WTC11 (cell line): ENCODE measurements around the gene MRPS17. TPM values are rescaled to one million over a fixed set of nuclear protein-coding genes. Genes with fewer than 3 reads are reported as not detected.

Experiments used
- ATAC-seq: fragments of 200-7000 bp; cut with Tn5 transposase; 2 replicates; pipeline ENCODE4 v1.10.0; 2021; ENCODE audit warnings: mild to moderate bottlenecking, moderate library complexity
- CTCF ChIA-PET: fragments of 300-600 bp; sonication (Branson Sonifier 250); formaldehyde crosslinking; loops from one replicate; lab custom pipeline; 2021; ENCODE audit warnings: antibody characterized with exemption; lab: Charles Lee
- POLR2A ChIA-PET: fragments of 350-600 bp; sonication (Branson Sonifier 250); formaldehyde crosslinking; loops from one replicate; lab custom pipeline; 2021; ENCODE audit warnings: antibody characterized with exemption; lab: Charles Lee
- DNase-seq: peaks from one replicate; pipeline ENCODE4 v3.0.0; 2021; ENCODE audit warnings: low spot score
- H3K27ac Mint-ChIP-seq: 2 replicates; pipeline ENCODE4 v1.8.0; 2021; ENCODE audit warnings: mixed read lengths
- H3K27me3 Mint-ChIP-seq: 2 replicates; pipeline ENCODE4 v1.8.0; 2021; ENCODE audit warnings: low read depth, mild to moderate bottlenecking, moderate library complexity, mixed read lengths
- H3K36me3 Mint-ChIP-seq: 2 replicates; pipeline ENCODE4 v1.8.0; 2021; ENCODE audit warnings: mixed read lengths
- H3K4me1 Mint-ChIP-seq: 2 replicates; pipeline ENCODE4 v1.8.0; 2022; ENCODE audit warnings: mixed read lengths
- H3K4me3 Mint-ChIP-seq: 2 replicates; pipeline ENCODE4 v1.8.0; 2021; ENCODE audit warnings: mild to moderate bottlenecking, moderate library complexity, mixed read lengths
- H3K9me3 Mint-ChIP-seq: 2 replicates; pipeline ENCODE4 v1.8.0; 2021; ENCODE audit warnings: mixed read lengths
- AR ChIP-seq: fragments of 250-450 bp; sonication (Bioruptor Pico); IDR thresholded peaks from 2 replicates; pipeline ENCODE4 v1.9.0; 2021; ENCODE audit warnings: mild to moderate bottlenecking
- CREM ChIP-seq: sonication (generic); formaldehyde crosslinking; IDR thresholded peaks from 2 replicates; pipeline ENCODE4 v1.8.1; 2022; ENCODE audit warnings: mild to moderate bottlenecking, missing genetic modification reagents, moderate library complexity
- E2F5 ChIP-seq: sonication (generic); formaldehyde crosslinking; IDR thresholded peaks from 2 replicates; pipeline ENCODE4 v1.8.1; 2022; ENCODE audit warnings: mild to moderate bottlenecking, moderate library complexity, missing genetic modification reagents
- HMGA2 ChIP-seq: fragments of 250-450 bp; sonication (Bioruptor Pico); IDR thresholded peaks from 2 replicates; pipeline ENCODE4 v1.4.0; 2021; ENCODE audit warnings: mild to moderate bottlenecking, moderate library complexity
- JUN ChIP-seq: sonication (generic); formaldehyde crosslinking; IDR thresholded peaks from 2 replicates; pipeline ENCODE4 v1.8.0; 2023; ENCODE audit warnings: mild to moderate bottlenecking, missing genetic modification reagents
- MXD4 ChIP-seq: fragments of 250-450 bp; sonication (Bioruptor Pico); IDR thresholded peaks from 2 replicates; pipeline ENCODE4 v1.8.0; 2021; ENCODE audit warnings: mild to moderate bottlenecking, moderate library complexity, borderline replicate concordance
- NR2C2 ChIP-seq: sonication (generic); formaldehyde crosslinking; IDR thresholded peaks from 2 replicates; pipeline ENCODE4 v1.8.0; 2022; ENCODE audit warnings: mild to moderate bottlenecking, missing genetic modification reagents
- OVOL2 ChIP-seq: fragments of 250-450 bp; sonication (Bioruptor Pico); IDR thresholded peaks from 2 replicates; pipeline ENCODE4 v1.9.0; 2021; ENCODE audit warnings: mild to moderate bottlenecking, borderline replicate concordance
- PREB ChIP-seq: sonication (generic); formaldehyde crosslinking; IDR thresholded peaks from 2 replicates; pipeline ENCODE4 v1.8.1; 2022; ENCODE audit warnings: mild to moderate bottlenecking, missing genetic modification reagents, moderate library complexity, borderline replicate concordance
- RORB ChIP-seq: fragments of 250-450 bp; sonication (Bioruptor Pico); IDR thresholded peaks from 2 replicates; pipeline ENCODE4 v1.9.0; 2021; ENCODE audit warnings: mild to moderate bottlenecking
- SMAD4 ChIP-seq: sonication (generic); formaldehyde crosslinking; IDR thresholded peaks from 2 replicates; pipeline ENCODE4 v1.8.0; 2022; ENCODE audit warnings: mild to moderate bottlenecking, missing genetic modification reagents
- SOX15 ChIP-seq: fragments of 250-450 bp; sonication (Bioruptor Pico); IDR thresholded peaks from 2 replicates; pipeline ENCODE4 v1.9.0; 2021; ENCODE audit warnings: mild to moderate bottlenecking
- TEAD4 ChIP-seq: sonication (generic); formaldehyde crosslinking; IDR thresholded peaks from 2 replicates; pipeline ENCODE4 v1.8.0; 2022; ENCODE audit warnings: mild to moderate bottlenecking, missing genetic modification reagents
- USF2 ChIP-seq: sonication (generic); formaldehyde crosslinking; IDR thresholded peaks from 2 replicates; pipeline ENCODE4 v1.8.1; 2023; ENCODE audit warnings: mild to moderate bottlenecking, missing genetic modification reagents, moderate library complexity
- ZNF219 ChIP-seq: sonication (generic); formaldehyde crosslinking; IDR thresholded peaks from 2 replicates; pipeline ENCODE4 v1.8.0; 2023; ENCODE audit warnings: missing genetic modification reagents, mild to moderate bottlenecking, borderline replicate concordance
- ZNF416 ChIP-seq: fragments of 250-450 bp; sonication (Bioruptor Pico); IDR thresholded peaks from 2 replicates; pipeline ENCODE4 v1.9.0; 2021; ENCODE audit warnings: mild to moderate bottlenecking, inconsistent platforms
- ZNF532 ChIP-seq: fragments of 250-450 bp; sonication (Bioruptor Pico); IDR thresholded peaks from 2 replicates; pipeline ENCODE4 v1.9.0; 2021; ENCODE audit warnings: mild to moderate bottlenecking, borderline replicate concordance
- total RNA-seq: library from RNA; stranded (reverse); gene quantifications from 3 replicates; pipeline ENCODE4 v1.2.3, GENCODE V29; 2021
- TF ChIP-seq, protein P1 (sequence below): sonication (generic); formaldehyde crosslinking; IDR thresholded peaks from 2 replicates; pipeline ENCODE4 v1.8.0; 2023; ENCODE audit warnings: mild to moderate bottlenecking, missing genetic modification reagents

Gene MRPS17
- total RNA-seq, 1 experiment from 2014 or later = 25.6 TPM

DNA sequence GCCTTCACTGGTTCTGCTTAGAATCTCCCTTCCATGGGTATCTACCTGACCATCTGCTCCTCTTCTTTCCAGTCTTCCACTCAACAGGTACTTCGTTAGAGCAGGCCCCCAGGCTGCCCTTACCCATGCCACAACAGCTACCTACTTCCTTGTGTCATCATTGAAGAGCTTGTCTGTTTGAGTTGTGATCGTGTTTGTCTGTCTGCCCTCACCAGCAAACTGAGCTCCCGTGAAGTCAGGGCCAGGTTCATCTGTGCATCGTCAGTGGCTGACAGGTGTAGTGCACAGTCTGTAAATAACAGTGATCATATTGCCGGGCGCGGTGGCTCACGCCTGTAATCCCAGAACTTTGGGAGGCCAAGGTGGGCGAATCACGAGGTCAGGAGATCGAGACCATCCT, 17.7 kb downstream of the MRPS17 start:
- Mint-ChIP-seq H3K4me1 (peaks cover 15% of the 10 kb centered on the region), H3K4me3 (no peak overlapping the region), H3K27ac (peak overlapping the region; percentile 68), H3K9me3 (no peaks in the 10 kb centered on the region), H3K27me3 (no peaks in the 10 kb centered on the region), H3K36me3 (peaks cover 10% of the 10 kb centered on the region)
- DNase-seq = no peak
- ChIA-PET POLR2A (no interaction called here), CTCF (no interaction called here)
- no peak for ATAC-seq
- no peak for TF ChIP-seq ZNF219 (CRISPR knock-in tag)
- no peak for TF ChIP-seq SOX15 (CRISPR knock-in tag)
- TF ChIP-seq USF2 = no peak
- TF ChIP-seq PREB (CRISPR knock-in tag) = no peak
- TF ChIP-seq RORB (CRISPR knock-in tag) = no peak
- no peak for TF ChIP-seq ZNF532
- TF ChIP-seq ZNF416 = no peak
- TF ChIP-seq TEAD4 (CRISPR knock-in tag) = no peak
- TF ChIP-seq, protein P1, sequence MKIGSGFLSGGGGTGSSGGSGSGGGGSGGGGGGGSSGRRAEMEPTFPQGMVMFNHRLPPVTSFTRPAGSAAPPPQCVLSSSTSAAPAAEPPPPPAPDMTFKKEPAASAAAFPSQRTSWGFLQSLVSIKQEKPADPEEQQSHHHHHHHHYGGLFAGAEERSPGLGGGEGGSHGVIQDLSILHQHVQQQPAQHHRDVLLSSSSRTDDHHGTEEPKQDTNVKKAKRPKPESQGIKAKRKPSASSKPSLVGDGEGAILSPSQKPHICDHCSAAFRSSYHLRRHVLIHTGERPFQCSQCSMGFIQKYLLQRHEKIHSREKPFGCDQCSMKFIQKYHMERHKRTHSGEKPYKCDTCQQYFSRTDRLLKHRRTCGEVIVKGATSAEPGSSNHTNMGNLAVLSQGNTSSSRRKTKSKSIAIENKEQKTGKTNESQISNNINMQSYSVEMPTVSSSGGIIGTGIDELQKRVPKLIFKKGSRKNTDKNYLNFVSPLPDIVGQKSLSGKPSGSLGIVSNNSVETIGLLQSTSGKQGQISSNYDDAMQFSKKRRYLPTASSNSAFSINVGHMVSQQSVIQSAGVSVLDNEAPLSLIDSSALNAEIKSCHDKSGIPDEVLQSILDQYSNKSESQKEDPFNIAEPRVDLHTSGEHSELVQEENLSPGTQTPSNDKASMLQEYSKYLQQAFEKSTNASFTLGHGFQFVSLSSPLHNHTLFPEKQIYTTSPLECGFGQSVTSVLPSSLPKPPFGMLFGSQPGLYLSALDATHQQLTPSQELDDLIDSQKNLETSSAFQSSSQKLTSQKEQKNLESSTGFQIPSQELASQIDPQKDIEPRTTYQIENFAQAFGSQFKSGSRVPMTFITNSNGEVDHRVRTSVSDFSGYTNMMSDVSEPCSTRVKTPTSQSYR (CRISPR knock-in tag) = no peak

DNA sequence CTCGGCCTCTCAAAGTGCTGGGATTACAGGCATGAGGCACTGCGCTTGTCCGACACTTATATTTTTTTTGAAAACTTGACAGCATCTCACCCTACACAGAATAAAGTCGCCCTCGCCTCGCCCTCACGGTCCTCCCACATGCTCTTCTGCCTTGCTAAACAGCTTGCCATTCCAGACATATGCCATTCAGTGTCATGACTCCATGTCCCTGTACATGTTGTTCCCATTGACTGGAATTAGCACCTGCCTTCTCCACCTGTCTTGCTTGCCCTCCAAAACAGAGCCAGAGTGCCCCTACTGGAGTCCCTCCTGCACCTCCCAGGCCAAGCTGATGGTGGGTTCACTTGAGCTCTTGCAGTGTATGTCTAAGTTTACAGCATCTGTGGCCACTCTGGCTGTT, 18.9 kb downstream of the MRPS17 start:
- no peak for DNase-seq
- TF ChIP-seq MXD4 (CRISPR knock-in tag) = no peak
- no peak for TF ChIP-seq CREM
- TF ChIP-seq AR (CRISPR knock-in tag) = no peak
- no peak for TF ChIP-seq HMGA2
- TF ChIP-seq USF2 = no peak
- TF ChIP-seq JUN = no peak
- no peak for TF ChIP-seq NR2C2 (CRISPR knock-in tag)
- TF ChIP-seq E2F5 = no peak
- TF ChIP-seq SMAD4 (CRISPR knock-in tag) = no peak
- TF ChIP-seq, protein P1 (CRISPR knock-in tag) = no peak
- no peak for TF ChIP-seq OVOL2 (CRISPR knock-in tag)
- TF ChIP-seq, all 79 proteins: peak for 0
- POLR2A ChIA-PET = no interaction called here
- ATAC-seq = peak; percentile 44
- H3K4me3 Mint-ChIP-seq = no peak overlapping the region
- peaks cover 15% of the 10 kb centered on the region for H3K4me1 Mint-ChIP-seq
- no peaks in the 10 kb centered on the region for H3K9me3 Mint-ChIP-seq
- H3K27ac Mint-ChIP-seq = peak overlapping the region; percentile 86
- CTCF ChIA-PET = no interaction called here
- peaks cover 10% of the 10 kb centered on the region for H3K36me3 Mint-ChIP-seq
- no peaks in the 10 kb centered on the region for H3K27me3 Mint-ChIP-seq
